Measurements from ENCODE around the gene STIL.

GRCh38 chr1:47257224-47257623 lies 56.7 kb downstream of the STIL start:
- no peak for TF ChIP-seq CTCF (IDR thresholded peaks at IDR 0.05; ENCODE audit: insufficient read depth, low read length)
- no peak for TF ChIP-seq POLR2AphosphoS5 (IDR thresholded peaks at IDR 0.05; ENCODE audit: low read depth)
- no peak for TF ChIP-seq REST (IDR thresholded peaks at IDR 0.05; ENCODE audit: insufficient replicate concordance, low read depth)
- no peak for TF ChIP-seq GABPA (IDR thresholded peaks at IDR 0.05; ENCODE audit: low read depth)
- TF ChIP-seq SPI1 (IDR thresholded peaks at IDR 0.05; ENCODE audit: borderline replicate concordance, low read depth): no peak
